Activated CD4-positive, alpha-beta T cell treated with anti-CD3 and anti-CD28 coated beads, Interleukin-2, Interleukin-6, amounts not matched to agents 100 ng/mL and 50 ng/mL, durations not matched to agents 16 hours and 8 hours (primary cell): ENCODE measurements around the gene RBBP6.
A peak's percentile ranks its signal among the peaks of the same experiment; 100 is the strongest.
"Not testable (repeated sequence)": the region's sequence is repeated elsewhere in the genome, so short reads cannot be mapped to it uniquely, and the experiment has no call there.

Experiments
- DNase-seq: peaks from one replicate; pipeline ENCODE4 v3.0.0-alpha.2; 2020

The RBBP6 gene, protein sequence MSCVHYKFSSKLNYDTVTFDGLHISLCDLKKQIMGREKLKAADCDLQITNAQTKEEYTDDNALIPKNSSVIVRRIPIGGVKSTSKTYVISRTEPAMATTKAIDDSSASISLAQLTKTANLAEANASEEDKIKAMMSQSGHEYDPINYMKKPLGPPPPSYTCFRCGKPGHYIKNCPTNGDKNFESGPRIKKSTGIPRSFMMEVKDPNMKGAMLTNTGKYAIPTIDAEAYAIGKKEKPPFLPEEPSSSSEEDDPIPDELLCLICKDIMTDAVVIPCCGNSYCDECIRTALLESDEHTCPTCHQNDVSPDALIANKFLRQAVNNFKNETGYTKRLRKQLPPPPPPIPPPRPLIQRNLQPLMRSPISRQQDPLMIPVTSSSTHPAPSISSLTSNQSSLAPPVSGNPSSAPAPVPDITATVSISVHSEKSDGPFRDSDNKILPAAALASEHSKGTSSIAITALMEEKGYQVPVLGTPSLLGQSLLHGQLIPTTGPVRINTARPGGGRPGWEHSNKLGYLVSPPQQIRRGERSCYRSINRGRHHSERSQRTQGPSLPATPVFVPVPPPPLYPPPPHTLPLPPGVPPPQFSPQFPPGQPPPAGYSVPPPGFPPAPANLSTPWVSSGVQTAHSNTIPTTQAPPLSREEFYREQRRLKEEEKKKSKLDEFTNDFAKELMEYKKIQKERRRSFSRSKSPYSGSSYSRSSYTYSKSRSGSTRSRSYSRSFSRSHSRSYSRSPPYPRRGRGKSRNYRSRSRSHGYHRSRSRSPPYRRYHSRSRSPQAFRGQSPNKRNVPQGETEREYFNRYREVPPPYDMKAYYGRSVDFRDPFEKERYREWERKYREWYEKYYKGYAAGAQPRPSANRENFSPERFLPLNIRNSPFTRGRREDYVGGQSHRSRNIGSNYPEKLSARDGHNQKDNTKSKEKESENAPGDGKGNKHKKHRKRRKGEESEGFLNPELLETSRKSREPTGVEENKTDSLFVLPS (N-terminal part only)

DNA sequence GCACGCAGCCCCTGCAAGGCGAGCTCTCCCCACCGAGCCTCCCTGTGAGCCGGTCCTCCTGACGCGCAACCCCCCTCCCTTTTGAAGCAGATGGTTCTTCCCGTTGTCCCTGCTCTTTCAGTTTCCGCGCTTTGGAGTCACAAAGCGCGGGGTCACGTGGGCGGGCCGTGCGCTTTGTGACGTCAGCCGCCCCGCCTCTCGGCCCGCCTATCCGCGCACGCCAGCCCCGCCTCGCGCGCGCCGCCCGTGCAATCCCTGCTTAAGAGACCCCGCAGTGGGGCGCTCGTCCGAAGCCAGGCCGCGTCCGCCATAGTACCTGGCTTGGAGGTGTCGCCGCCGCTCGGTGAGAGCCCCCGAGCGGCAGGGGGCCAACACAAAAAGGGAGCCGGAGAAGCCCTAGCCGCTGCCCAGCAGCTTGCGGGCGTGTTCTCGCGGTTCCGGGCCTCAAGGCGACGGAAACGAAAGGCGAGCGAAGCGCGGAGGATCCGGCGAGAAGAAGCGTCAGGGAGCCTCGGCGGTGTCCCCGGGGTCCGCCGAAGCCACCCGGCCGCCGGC, at the start of gene RBBP6:
RBBP6 (plus strand) TSS at position 272 of the 555 bp plus-strand sequence. CDS start 1,061 bp downstream, outside the sequence.
- DNase-seq: peak; percentile 96

DNA sequence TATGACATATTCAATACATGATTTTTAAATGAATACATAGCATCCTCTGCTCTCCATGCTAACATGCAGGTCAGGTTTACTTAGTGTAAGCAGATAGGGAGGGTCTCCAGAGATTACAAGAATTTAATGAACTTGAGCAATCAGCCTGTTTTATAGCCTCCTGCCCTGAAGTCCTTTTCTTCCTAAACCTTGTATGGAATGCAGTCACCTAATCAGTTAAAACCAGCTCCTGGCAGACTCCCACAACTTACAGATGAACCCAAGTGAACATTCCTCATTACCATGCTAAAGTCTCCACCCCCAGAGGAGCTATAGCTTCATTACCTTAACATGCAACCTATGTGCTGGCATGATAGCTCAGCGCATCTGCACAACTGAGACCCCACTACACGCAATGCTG, 48.5 kb upstream of the RBBP6 start:
- no peak for DNase-seq

DNA sequence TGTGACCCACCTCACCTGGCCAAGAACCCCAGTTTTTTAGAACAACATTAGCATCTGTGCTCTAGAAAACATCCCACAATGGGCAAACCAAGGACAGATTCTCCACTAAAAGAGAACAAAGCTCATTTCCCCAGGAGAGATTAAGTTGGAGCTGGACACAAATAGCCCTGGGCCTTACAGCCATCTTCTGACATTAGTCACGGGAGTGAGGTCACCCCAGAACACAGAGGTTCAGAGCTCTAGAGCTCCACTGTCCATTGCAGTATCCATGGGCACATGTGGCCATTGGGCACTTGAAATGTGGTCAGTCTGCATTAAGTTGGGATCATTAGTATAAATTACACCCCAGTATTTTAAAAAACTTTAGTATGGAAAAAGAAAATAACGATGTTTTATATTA, 47.6 kb upstream of the RBBP6 start:
- no peak for DNase-seq

DNA sequence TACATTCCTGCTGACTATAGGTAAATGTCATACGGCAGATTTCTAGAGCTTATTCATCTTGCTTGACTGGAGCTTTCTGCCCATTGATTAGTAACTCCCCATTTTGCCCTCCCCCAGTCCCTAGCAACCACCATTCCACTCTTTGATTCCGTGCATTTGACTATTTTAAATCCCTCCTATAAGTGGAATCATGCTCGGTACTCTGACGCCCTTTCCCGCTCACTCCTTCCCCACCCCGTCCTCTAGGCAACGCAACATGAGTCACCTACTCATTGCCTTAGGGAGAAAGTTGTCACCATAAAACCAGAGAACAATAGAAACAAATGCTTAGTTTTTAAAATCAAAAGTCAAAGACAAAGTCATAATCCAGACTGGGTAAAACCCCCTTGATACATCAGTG, 45.5 kb upstream of the RBBP6 start:
- no peak for DNase-seq

DNA sequence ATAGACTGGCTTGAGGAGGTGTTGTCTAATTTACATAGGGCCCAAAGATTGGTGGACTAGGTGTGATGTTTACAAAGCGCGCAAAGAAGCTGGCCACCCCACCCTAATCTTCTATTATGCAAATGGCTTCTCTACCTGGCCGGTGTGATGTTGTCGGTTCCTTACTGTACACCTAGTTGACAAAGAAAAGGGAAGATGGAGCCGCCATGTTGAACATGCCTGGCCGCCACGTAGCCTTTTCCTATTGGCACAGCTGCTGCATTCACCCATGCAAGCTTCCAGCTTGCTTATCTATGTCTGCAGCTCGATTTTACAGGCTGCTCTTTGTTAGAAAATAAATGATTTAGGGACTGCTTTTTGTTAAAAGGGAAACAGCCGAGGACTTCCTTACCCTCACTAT, 44.2 kb upstream of the RBBP6 start:
- DNase-seq: not testable (repeated sequence)

DNA sequence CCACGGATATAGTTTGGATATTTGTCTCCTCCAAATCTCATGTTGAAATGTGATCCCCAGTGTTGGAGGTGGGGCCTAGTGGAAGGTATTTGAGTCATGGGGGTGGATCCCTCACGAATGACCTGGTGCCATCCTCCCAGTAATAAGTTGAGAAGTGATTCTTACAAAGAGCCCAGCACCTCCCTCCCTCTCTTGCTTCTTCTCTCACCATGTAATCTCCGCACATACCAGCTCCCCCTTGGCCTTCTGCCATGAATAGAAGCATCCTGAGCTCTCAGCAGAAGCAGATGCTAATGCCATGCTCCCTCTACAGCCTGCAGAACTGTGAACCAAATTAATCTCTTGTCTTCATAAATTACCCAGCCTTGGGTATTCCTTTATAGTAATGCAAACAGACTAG, 41.9 kb upstream of the RBBP6 start:
- DNase-seq: no peak

DNA sequence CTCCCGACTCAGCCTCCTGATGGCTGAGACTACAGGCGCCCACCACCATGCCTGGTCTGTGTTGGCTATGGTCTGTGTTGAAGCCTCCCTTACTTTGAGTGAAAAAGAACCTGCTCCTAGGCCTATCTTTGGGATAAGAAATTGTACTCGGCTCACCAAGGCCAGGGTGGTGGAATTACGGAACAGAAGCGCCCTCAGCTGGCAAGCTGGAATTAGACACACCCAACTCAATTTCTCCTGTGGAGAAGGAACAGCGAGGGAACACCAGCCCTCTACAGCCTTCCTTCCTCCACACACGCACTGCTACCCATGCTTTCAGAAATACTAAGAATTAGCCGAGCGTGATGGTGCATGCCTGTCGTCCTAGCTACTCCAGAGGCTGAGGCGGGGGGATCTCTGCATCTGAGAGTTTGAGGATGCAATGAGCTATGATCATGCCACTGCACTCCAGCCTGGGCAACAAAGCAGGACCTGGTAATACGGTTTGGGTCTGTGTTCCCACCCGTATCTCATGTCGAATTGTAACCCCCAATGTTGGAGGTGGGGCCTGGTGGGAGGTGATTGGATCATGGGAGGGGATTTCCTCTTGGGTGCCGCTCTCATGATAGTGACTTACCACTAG, 40.1 kb upstream of the RBBP6 start:
- peak; percentile 45 for DNase-seq

DNA sequence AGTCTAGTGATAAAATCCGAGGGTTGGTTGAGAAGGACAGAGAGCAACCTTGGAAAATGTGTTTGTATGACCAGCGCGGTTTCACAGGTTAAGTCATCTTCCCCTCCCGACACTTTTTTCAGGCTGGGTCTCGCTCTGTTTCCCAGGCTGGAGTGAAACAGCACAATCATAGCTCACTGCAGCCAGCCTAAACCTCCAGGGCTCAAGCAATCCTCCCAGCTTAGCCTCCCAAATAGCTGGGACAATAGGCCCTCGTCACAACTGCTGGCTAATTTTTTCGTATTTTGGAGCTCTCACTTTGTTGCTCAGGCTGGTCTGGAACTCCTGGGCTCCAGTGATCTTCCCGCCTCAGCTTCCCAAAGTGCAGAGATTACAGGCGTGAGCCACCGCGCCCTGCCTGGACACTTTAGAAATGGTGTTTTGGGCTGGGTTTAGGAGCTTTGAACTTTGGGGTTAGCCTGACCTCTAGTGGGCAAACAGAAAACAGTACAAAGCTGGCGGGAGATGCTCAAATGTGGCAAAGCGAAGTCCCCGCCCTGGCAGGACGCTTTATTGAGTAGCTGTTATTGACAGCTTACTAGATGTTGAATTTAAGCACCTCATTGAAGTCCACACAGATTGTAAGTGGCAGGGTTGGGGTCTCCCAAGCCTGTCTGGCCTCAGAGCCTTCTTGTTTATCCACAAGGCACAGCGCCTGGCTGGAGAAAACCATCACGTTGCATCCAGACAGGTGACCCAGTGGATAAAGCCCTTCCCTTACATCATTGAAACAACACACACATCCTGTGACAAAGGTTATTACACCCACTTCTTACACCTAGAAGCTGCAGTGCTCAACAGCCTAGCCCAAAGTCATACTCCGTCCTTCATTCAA, 34.7 kb upstream of the RBBP6 start:
- DNase-seq: peak; percentile 79

DNA sequence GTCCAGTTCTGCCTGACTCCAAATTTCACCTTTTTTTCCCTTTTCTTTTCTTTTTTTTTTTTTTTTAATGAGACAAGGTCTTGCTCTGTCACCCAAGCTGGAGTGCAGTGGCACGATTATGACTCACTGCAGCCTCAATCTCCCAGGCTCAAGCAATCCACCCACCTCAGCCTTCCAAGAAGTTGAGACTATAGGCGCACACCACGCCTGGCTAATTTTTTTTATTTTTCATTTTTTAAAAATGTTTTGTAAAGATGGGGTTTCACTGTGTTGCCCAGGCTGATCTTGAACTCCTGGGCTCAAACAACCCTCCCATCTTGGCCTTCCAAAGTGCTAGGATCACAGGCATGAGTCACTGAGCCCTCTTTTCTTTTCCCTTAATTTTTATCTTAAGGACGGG, 33.4 kb upstream of the RBBP6 start:
- no peak for DNase-seq

DNA sequence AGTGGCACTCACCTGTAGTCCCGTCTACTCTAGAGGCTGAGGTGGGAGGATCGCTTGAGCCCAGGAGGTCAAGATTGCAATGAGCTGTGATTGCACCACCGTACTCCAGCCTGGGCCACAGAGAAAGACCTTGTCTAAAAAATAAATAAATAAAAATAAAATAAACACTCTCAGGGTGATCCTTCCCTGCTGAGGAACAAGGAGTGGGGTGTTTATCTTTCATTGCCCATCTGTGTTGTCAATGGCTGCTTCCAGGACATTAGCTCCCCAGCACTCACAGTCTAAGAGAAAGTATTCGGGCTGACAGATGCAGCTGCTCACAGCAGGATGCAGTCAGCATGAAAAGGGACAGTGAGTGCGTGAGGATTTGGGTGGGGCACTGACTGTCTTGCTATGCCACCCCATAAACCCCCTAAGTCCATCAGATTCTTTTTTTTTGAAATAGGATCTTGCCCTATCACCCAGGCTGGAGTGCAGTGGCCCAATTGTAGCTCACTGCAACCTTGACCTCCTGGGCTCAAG, 31.3 kb upstream of the RBBP6 start:
- DNase-seq: no peak

DNA sequence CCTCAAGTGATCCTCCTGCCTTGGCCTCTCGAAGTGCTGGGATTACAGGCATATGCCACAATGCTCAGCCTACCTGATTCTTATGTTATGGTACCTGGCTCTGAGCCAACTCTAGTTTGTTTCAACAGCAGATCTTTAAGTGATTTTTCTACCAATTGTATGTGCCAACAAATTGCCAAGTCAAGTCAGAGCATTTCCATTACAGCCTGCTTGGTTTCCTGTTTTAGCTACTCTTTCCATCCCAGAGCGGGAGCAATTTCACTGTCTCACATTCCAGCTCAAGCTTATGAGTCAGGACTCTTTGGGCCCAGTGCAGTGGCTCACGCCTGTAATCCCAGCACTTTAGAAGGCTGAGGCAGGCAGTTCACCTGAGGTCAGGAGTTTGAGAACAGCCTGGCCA, 30.8 kb upstream of the RBBP6 start:
- no peak for DNase-seq

DNA sequence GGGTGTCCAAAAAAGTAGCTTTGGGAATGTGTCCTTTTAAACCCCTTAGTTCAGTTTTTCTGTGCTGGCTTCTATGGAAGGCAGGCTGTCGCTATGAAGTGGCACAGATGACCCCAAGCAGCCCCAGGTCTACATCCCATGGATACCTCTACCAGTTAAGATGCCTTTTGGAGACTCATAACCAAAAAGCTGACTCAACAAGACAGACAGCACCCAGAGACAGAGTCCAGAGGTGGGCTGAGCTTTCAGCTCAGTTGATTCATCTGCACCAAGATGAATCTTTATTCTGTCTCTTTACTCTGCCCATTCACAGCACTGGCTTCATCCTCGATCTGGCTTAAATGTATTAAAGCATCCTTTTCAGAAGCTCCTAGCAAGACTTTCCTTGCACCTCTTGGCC, 29.8 kb upstream of the RBBP6 start:
- no peak for DNase-seq

DNA sequence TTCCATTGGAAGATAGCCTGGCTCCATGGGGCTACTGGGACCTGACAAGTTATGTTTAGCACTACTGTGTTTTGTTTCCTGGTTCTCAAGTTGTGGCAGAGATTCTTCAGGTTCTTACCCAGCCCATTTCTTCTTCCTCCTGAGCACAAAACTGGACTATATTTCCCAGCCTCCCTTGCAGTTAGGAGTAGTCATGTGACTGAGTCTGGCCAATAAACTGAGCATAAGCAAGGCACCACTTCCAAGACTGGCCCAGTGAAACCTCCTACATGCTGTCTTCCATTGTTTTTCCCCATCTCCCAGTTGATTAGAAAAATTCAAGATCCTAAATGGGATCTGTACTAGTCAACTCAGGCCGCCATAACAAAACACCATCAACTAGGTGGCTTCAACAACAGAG, 28.2 kb upstream of the RBBP6 start:
- DNase-seq: no peak

DNA sequence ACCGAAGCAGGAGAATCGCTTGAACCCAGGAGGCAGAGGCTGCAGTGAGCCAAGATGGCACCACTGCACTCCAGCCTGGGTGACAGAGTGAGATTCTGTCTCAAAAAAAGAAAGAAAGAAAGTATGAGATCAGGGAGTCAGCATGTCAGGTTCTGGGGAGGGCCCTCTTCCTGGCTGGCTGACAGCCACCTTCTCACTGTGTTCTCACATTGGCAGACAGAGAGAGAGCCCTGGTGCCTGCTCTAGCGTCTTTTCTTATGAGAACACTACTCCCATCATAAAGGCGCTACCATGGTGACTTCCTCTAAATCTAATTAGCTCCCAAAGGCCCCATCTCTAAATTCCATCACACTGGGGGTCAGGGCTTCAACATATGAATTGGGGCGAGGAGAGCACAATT, 27.6 kb upstream of the RBBP6 start:
- no peak for DNase-seq

DNA sequence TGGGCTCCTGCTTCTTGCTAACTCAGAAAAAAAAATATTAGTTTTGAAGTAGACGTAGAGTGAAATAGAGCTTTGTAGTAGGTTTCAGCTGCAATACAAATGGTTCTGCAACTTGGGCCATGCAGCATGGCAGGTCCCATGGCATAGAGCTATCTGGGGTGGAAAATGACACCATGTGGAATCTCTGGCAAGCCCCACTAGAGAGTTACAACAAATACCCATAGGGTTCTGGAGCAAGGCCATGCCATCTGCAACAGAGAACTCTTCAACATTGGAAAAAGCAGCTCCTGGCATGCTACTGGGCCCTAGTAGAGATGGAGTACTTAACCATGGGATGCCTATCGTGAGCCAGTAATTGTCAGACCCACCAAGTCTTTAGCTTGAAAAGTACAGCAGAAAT, 25.3 kb upstream of the RBBP6 start:
- no peak for DNase-seq

DNA sequence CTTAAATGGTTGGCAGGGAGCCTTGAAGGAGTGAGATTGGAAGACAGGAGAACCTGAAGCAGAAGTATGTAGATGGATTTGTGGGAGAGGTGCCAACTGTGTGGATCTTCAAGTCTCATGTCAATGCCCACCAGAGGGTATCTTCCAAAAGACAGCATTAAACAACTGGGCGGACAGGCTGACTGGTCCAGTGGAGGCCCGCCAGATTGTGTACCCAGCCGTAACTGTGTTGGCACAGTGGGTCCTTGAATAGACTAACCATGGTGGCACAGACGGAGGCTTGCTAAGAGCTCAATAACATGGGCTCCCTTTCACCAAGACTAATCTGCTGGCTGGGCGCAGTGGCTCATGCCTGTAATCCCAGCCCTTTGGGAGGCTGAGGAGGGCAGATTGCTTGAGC, 24.2 kb upstream of the RBBP6 start:
- DNase-seq: no peak

DNA sequence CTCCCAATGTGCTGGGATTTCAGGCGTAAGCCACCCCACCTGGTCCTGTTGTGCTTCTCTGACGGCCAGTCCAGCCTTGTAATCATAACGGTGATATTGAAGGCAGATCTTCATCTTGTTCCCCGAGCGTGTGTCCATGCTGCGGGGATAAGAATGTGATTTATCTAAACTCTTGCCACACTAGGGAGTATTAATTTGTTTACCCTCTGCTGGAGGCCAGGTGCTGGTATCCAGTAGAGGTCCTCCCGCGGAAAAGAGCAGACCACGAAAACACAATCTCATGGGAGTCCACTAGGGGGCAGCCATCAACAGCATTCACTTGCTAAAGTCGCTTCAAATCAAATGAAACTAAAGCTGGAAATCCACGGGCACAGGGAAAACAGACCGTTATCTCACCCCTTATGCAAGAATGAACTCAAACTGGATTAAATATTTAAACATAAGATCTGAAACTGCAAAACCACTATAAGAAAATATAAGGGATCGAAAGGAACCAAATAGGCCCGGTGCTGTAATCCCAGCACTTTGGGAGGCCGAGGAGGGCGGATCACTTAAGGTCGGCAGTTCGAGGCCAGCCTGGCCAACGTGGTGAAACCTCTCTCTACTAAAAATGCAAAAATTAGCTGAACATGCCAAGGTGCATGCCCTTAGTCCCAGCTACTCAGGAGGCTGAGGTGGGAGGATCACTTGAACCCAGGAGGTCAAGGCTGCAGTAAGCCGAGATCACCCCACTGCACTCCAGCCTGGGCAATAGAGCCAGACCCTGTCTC, 22.3 kb upstream of the RBBP6 start:
- DNase-seq: peak; percentile 81

DNA sequence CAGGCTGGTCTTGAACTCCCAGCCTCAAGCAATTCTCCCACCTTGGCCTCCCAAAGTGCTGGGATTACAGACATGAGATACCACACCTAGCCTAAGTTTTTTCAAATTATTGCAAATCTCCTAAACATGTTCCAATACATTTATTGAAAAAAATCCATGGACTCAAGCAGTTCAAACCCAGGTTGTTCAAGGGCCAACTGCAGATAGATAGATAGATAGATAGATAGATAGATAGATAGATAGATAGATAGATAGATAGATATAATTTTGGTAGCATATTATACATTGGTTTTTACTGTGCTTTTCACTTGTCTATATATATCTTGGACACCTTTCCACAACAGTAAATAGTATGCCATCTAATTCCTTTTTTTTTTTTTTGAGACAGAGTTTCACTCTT, 20.9 kb upstream of the RBBP6 start:
- DNase-seq: no peak

DNA sequence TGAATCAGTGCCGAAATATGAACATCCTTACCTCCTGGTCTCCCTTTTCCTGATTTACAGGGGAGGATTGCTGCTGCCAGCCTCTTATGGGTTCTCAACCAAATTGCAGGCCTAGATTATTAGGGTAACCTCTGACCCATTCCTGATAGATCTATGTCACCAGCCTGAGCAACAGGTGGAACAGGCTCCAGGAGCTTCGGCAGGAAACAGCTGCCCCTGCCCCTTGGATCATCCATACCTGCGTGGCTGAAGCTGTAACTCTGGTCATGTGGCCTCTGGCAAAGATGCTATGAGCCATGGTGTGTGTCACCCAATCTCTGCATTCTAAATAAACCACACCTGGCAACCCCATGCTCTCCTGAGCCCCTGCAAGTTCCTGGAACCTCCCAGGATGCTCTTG, 18.4 kb upstream of the RBBP6 start:
- no peak for DNase-seq

DNA sequence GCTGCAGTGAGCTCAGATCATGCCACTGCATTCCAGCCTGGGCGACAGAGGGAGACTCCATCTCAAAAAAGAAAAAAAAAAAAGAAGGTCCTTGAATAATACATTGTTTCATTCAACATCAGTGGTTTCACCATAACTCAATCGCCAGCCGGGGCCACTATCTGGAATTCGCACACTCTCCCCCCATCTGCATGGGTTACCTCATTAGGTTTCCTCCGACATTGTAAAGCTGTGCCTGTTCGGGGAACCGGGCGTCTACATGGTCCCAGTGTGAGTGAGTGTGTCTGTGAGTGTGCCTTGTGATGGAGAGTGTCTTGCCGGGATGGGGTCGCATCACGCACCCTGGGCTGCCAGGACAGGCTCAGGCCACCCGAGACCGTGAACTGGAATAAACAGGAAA, 16.6 kb upstream of the RBBP6 start:
- DNase-seq: no peak

DNA sequence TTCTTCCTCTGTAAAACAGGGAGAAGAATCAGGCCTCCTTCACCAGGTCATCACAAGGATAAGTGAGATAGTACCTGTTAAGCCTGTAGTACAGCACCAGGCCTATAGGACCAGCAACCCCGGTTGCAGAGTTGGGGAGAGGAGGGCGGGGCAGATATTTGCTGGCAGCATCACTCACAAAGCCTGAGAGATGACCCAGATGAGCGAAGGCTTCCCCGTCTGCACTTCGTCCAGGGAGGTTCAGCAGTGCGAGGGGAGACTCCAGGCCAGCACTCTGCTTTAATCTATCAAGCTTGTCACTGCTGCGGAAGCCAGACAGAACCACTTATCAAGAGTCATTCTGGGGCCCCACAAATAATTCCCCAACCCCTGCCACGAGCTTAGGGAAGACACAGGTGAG, 15.8 kb upstream of the RBBP6 start:
- no peak for DNase-seq
